ENCODE data around the gene SMDT1. TPM values are rescaled to one million over a fixed set of nuclear protein-coding genes. Genes with fewer than 3 reads are reported as not detected.

SMDT1 gene, protein sequence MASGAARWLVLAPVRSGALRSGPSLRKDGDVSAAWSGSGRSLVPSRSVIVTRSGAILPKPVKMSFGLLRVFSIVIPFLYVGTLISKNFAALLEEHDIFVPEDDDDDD
- 14.9 TPM for total RNA-seq

DNA sequence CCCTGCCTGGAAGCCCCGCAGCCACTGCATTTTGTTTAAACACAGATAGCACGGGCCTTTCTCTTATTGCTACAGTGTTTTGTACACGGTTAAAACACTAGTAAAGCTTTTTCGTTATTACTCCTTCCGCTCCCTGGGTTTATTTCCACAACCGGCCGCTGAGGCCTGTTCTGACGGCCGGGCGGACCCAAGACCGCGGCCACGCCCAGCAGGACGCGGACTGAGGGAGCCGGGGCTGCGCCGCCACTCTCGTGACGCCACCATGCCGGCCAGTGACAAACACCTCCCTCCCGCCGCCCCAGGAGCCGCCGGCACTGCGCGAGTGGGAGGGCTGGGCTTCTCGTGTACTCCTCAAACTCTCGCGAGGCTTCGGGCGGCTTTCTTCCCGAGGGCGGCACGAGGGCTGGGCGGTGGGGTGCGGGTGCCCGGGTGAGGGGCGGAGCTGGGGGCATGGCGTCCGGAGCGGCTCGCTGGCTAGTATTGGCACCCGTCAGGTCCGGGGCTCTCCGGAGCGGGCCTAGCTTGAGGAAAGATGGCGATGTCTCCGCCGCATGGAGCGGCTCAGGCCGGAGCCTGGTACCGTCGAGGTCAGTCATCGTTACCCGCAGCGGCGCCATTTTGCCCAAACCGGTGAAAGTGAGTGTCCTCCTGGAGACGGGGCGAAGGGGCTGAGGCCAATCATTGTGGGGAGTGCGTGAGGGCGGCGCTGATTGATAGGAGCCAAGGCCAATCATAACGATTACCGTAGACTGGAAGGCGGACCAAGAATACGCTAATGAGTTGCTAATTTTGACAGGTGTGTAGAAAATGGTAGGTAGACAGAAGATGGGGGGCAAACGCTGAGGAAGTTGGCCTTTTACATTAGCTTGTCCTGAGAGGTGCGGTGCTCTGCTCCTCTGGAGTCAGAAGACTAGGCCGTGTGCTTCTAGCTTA, at the start of gene SMDT1:
Gene SMDT1 (plus strand): TSS at position 382 of the 933 bp plus-strand sequence. CDS start 69 bp downstream, at position 451.
- H3K4me3 ChIP-seq (ENCODE audit: low read length) = peak within 1 kb of the TSS; percentile 73
- H3K4me1 ChIP-seq (ENCODE audit: insufficient read depth, low read length) = peaks cover 39% of the 10 kb centered on the region
- no peaks in the 10 kb centered on the region for H3K27me3 ChIP-seq (ENCODE audit: insufficient read depth, low read length)
- H3K9me3 ChIP-seq (ENCODE audit: low read depth, low read length) = no peaks in the 10 kb centered on the region

DNA sequence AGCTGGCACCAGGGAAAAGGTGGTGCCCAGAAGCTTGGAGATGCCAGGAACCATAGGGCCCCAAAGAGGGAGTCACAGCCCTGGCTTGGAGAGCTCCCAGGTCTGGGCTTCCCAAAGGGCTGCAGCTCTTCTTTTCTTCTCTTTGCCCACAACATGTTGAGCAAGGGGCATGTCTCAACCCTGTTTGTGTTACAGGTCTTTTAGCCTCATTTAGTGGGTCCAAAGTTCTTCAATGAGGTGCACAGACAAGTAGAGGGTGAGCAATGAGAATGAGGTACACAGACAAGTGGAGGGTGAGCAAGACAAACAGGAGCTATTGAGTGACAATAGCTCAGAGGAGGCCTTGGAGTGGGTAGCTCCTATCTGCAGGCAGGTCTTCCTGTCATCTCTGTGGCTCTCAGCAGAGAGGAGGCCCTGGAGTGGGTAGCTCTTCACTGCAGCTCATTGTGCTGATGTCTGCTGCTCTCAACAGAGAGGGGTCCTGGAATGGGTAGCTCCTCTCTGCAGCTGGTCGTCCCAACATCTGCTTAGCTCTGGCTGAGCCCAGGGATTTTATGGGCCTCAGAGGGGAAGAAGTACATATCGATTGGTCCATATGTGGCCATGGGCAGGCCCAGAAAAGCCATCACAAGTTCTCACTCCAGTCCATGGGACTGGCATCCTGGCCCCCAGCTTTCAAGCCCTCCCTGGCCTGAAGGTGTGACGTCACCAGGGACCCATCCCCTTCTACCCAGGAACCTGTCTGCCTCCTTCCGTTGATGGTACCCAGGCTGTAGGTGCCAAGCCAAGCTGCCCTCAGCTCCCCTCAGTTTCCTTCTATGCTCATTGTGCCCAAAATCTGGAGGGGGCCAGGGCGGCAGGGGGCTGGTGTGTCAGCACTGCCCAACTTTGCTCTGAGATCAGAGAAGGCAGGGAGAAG, 46.0 kb upstream of the SMDT1 start:
- H3K4me1 ChIP-seq (ENCODE audit: insufficient read depth, low read length) = no peaks in the 10 kb centered on the region
- no peak overlapping the region for H3K4me3 ChIP-seq (ENCODE audit: low read length)
- H3K9me3 ChIP-seq (ENCODE audit: low read depth, low read length) = no peaks in the 10 kb centered on the region
- H3K27me3 ChIP-seq (ENCODE audit: insufficient read depth, low read length) = no peaks in the 10 kb centered on the region

DNA sequence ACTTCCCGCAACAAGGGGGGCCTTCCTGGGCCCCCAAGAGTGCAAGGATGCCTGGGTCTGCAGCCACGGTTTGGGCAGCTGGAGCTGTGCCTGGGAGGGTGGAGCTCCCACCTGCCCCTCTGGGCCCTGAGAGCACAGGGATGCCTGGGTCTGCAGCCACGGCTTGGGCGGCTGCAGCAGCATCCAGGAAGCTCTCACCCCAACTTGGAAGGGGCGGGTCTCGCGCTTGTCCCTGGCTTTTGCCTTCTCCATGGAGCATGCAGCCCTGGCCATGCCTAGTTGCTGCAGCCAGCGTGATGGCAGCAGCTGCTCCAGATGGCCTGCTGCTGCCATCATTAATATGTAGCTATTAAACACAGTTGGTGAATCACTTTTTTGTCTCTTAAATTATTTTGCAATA, 44.2 kb upstream of the SMDT1 start:
- Histone ChIP-seq H3K4me1 (ENCODE audit: insufficient read depth, low read length) (no peaks in the 10 kb centered on the region), H3K9me3 (ENCODE audit: low read depth, low read length) (no peaks in the 10 kb centered on the region), H3K27me3 (ENCODE audit: insufficient read depth, low read length) (no peaks in the 10 kb centered on the region), H3K4me3 (ENCODE audit: low read length) (no peak overlapping the region)

- H3K27me3 ChIP-seq (ENCODE audit: insufficient read depth, low read length) = no peaks in the 10 kb centered on the region
- H3K9me3 ChIP-seq (ENCODE audit: low read depth, low read length) = peaks cover 9% of the 10 kb centered on the region
- no peak overlapping the region for H3K4me3 ChIP-seq (ENCODE audit: low read length)
- H3K4me1 ChIP-seq (ENCODE audit: insufficient read depth, low read length) = no peaks in the 10 kb centered on the region
Observed at GRCh38 chr22:42039271-42039670, 40.2 kb upstream of the SMDT1 start.

- no peak overlapping the region for H3K4me3 ChIP-seq (ENCODE audit: low read length)
- no peaks in the 10 kb centered on the region for H3K27me3 ChIP-seq (ENCODE audit: insufficient read depth, low read length)
- peaks cover 9% of the 10 kb centered on the region for H3K9me3 ChIP-seq (ENCODE audit: low read depth, low read length)
- no peaks in the 10 kb centered on the region for H3K4me1 ChIP-seq (ENCODE audit: insufficient read depth, low read length)
Observed at GRCh38 chr22:42041784-42042183, 37.7 kb upstream of the SMDT1 start.

GRCh38 chr22:42050641-42051180, 28.8 kb upstream of the SMDT1 start:
- Histone ChIP-seq H3K4me1 (ENCODE audit: insufficient read depth, low read length) (peaks cover 3% of the 10 kb centered on the region), H3K4me3 (ENCODE audit: low read length) (no peak overlapping the region), H3K27me3 (ENCODE audit: insufficient read depth, low read length) (no peaks in the 10 kb centered on the region), H3K9me3 (ENCODE audit: low read depth, low read length) (no peaks in the 10 kb centered on the region)

- Histone ChIP-seq H3K27me3 (ENCODE audit: insufficient read depth, low read length) (no peaks in the 10 kb centered on the region), H3K4me1 (ENCODE audit: insufficient read depth, low read length) (peaks cover 3% of the 10 kb centered on the region), H3K4me3 (ENCODE audit: low read length) (no peak overlapping the region), H3K9me3 (ENCODE audit: low read depth, low read length) (peaks cover 11% of the 10 kb centered on the region)
Observed at GRCh38 chr22:42052765-42053164, 26.7 kb upstream of the SMDT1 start.

DNA sequence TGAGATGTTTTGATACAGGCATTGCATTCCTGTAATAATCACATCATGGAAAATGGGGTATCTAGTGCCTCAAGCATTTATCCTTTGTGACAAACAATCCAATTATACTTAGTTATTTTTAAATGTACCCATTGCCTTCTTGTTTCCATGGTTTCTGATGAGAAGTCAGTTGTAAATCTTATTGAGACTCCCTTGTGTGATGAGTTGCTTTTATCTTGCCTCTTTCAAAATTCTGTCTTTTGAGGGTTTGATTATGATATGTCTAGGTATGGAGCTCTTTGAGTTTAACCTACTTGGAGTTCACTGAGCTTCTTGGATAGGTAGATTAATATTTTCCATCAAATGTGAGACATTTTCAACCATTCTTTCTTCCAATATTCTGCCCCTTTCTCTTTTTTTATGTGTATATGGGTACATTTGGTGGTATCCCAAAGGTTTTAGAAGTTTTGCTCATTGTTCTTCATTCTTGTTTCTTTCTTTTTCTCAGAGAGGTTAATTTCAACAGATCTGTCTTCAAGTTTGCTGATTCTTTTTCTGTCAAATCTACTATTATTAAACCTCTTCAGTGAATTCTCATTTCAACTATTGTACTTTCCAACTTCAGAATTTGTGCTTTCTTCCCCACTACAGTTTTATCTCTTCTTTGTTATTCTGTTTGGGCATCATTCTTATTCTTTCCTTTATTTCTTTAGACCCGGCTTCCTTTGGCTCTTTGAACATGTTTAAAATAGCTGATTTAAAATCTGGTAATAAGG, 22.6 kb upstream of the SMDT1 start:
- peaks cover 11% of the 10 kb centered on the region for H3K9me3 ChIP-seq (ENCODE audit: low read depth, low read length)
- H3K27me3 ChIP-seq (ENCODE audit: insufficient read depth, low read length) = no peaks in the 10 kb centered on the region
- peaks cover 3% of the 10 kb centered on the region for H3K4me1 ChIP-seq (ENCODE audit: insufficient read depth, low read length)
- H3K4me3 ChIP-seq (ENCODE audit: low read length) = no peak overlapping the region

DNA sequence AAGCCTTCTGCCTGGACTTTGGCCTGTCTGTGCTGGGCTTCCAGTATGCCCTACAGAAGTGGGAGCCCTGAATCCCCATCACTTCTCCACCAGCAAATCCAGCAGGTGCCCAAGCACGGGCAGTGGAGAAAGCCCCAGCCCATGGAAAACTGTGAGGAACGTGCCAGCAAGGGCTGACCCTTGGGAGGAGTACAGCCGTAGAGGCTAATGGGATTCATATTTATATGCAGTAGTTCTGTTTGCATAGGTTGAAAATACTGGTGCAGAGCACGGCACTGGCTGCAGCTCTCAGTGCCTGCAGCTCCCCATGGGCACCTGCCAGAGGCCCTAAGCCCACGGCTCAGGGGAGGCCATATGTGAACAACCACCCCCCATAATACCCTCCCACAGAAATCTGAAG, 19.0 kb upstream of the SMDT1 start:
- peaks cover 11% of the 10 kb centered on the region for H3K9me3 ChIP-seq (ENCODE audit: low read depth, low read length)
- no peak overlapping the region for H3K4me3 ChIP-seq (ENCODE audit: low read length)
- H3K4me1 ChIP-seq (ENCODE audit: insufficient read depth, low read length) = no peaks in the 10 kb centered on the region
- no peaks in the 10 kb centered on the region for H3K27me3 ChIP-seq (ENCODE audit: insufficient read depth, low read length)

GRCh38 chr22:42061041-42061440, 18.5 kb upstream of the SMDT1 start:
- no peaks in the 10 kb centered on the region for H3K27me3 ChIP-seq (ENCODE audit: insufficient read depth, low read length)
- peaks cover 11% of the 10 kb centered on the region for H3K9me3 ChIP-seq (ENCODE audit: low read depth, low read length)
- H3K4me3 ChIP-seq (ENCODE audit: low read length) = no peak overlapping the region
- H3K4me1 ChIP-seq (ENCODE audit: insufficient read depth, low read length) = no peaks in the 10 kb centered on the region

- H3K4me1 ChIP-seq (ENCODE audit: insufficient read depth, low read length) = no peaks in the 10 kb centered on the region
- H3K27me3 ChIP-seq (ENCODE audit: insufficient read depth, low read length) = no peaks in the 10 kb centered on the region
- H3K9me3 ChIP-seq (ENCODE audit: low read depth, low read length) = no peaks in the 10 kb centered on the region
- no peak overlapping the region for H3K4me3 ChIP-seq (ENCODE audit: low read length)
Observed at GRCh38 chr22:42062506-42063170, 16.9 kb upstream of the SMDT1 start.

- peaks cover 11% of the 10 kb centered on the region for H3K4me1 ChIP-seq (ENCODE audit: insufficient read depth, low read length)
- no peak overlapping the region for H3K4me3 ChIP-seq (ENCODE audit: low read length)
- H3K9me3 ChIP-seq (ENCODE audit: low read depth, low read length) = no peaks in the 10 kb centered on the region
- no peaks in the 10 kb centered on the region for H3K27me3 ChIP-seq (ENCODE audit: insufficient read depth, low read length)
Observed at GRCh38 chr22:42064629-42065028, 14.9 kb upstream of the SMDT1 start.

DNA sequence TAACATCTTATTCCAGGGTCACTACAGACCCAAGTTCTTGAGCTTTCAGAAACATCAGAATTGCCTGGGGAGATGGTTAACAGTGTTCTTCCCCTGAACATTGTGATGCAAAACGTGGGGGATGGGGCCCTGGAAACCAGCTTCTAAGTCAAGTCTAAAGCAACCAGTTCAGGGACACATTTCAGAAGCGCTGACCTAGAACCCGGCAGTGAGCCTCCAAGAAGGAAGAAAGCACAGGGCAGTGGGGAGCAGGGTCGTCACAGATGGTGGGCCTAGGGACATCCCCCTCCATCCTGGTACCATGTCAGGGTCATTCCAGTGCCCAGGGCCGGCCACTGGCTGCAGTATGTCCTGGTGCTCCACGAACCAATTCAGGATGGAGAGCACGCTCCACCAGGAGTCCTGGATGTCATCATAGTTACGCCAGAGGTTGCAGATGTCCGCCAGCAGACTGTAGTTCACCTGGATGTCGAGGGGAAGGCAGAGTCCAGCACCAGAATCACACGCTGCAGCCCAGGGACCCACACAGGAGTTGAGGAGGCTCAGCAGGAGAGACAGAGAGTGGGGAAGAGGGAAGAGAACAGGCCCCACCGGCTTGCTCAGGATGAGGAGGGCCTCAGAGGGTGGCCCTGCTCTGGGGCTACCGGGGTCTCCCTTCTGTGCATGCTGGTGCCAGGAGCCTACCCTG, 13.9 kb upstream of the SMDT1 start:
- no peak overlapping the region for H3K4me3 ChIP-seq (ENCODE audit: low read length)
- H3K4me1 ChIP-seq (ENCODE audit: insufficient read depth, low read length) = peaks cover 19% of the 10 kb centered on the region

More for the DNA sequence above, 13.9 kb upstream of the SMDT1 start:
- Histone ChIP-seq H3K9me3 (ENCODE audit: low read depth, low read length) (no peaks in the 10 kb centered on the region), H3K27me3 (ENCODE audit: insufficient read depth, low read length) (no peaks in the 10 kb centered on the region)
